22Rv1 (cell line): ENCODE data around the gene WDR75.

Source experiments
- CTCF ChIP-seq: fragments of 450-650 bp; IDR thresholded peaks from 2 replicates; pipeline ENCODE4 v1.5.1; 2017; ENCODE audit warnings: mild to moderate bottlenecking
- ZFX ChIP-seq: fragments of 450-650 bp; IDR thresholded peaks from 2 replicates; pipeline ENCODE4 v1.6.1; 2017; ENCODE audit warnings: antibody characterized with exemption, borderline replicate concordance

- TF ChIP-seq CTCF (no peak), ZFX (no peak)
Observed at GRCh38 chr2:189502714-189503113, 61.4 kb downstream of the WDR75 start.
